ENCODE measurements around the gene USP15. TPM values are rescaled to one million over a fixed set of nuclear protein-coding genes. Genes with fewer than 3 reads are reported as not detected.
"Not testable (repeated sequence)": the region's sequence is repeated elsewhere in the genome, so short reads cannot be mapped to it uniquely, and the experiment has no call there.

Gene USP15
- total and polyA plus RNA-seq, 8 donors = 16.6 to 220 (median 77.9) TPM

- H3K4me3 ChIP-seq = no peak overlapping the region
- intact Hi-C loops (cut with DNase I; ENCODE audit: low total_unique reads) = no loop called here
Measured at GRCh38 chr12:62446754-62447452, 186.7 kb downstream of the USP15 start.

GRCh38 chr12:62448436-62448835, 188.2 kb downstream of the USP15 start:
- H3K9me3 ChIP-seq = peaks cover 3 to 22% (median 13%) of the 10 kb centered on the region in 4 donors
- H3K36me3 ChIP-seq = no peaks in the 10 kb centered on the region
- no peak for DNase-seq
- no peak overlapping the region for H3K4me3 ChIP-seq
- 82 to 90% (median 85%) methylated on average over 3 of the region's 3 CpGs for WGBS, 5 donors
- intact Hi-C loops (cut with DNase I; ENCODE audit: low total_unique reads) = no loop called here
- H3K4me1 ChIP-seq = no peaks in the 10 kb centered on the region
- no peak overlapping the region for H3K27ac ChIP-seq
- H3K27me3 ChIP-seq = no peaks in the 10 kb centered on the region
- TF ChIP-seq POLR2AphosphoS5 (IDR thresholded peaks at IDR 0.05) = no peak
- TF ChIP-seq POLR2A (IDR thresholded peaks at IDR 0.05) = no peak
- TF ChIP-seq, protein P1, sequence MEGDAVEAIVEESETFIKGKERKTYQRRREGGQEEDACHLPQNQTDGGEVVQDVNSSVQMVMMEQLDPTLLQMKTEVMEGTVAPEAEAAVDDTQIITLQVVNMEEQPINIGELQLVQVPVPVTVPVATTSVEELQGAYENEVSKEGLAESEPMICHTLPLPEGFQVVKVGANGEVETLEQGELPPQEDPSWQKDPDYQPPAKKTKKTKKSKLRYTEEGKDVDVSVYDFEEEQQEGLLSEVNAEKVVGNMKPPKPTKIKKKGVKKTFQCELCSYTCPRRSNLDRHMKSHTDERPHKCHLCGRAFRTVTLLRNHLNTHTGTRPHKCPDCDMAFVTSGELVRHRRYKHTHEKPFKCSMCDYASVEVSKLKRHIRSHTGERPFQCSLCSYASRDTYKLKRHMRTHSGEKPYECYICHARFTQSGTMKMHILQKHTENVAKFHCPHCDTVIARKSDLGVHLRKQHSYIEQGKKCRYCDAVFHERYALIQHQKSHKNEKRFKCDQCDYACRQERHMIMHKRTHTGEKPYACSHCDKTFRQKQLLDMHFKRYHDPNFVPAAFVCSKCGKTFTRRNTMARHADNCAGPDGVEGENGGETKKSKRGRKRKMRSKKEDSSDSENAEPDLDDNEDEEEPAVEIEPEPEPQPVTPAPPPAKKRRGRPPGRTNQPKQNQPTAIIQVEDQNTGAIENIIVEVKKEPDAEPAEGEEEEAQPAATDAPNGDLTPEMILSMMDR (IDR thresholded peaks at IDR 0.05) = no peak
- TF ChIP-seq EP300 (IDR thresholded peaks at IDR 0.05) = no peak

More at GRCh38 chr12:62446754-62447452, 186.7 kb downstream of the USP15 start:
- no peaks in the 10 kb centered on the region for H3K27me3 ChIP-seq
- DNase-seq = no peak
- no peak overlapping the region for H3K27ac ChIP-seq
- peaks cover 3 to 25% (median 15%) of the 10 kb centered on the region in 4 donors for H3K9me3 ChIP-seq
- WGBS, 5 donors = 47 to 74% (median 54%) methylated on average over 2 of the region's 2 CpGs
- H3K36me3 ChIP-seq = no peaks in the 10 kb centered on the region
- no peaks in the 10 kb centered on the region for H3K4me1 ChIP-seq
- TF ChIP-seq POLR2A (IDR thresholded peaks at IDR 0.05) = no peak
- no peak for TF ChIP-seq POLR2AphosphoS5 (IDR thresholded peaks at IDR 0.05)

DNA sequence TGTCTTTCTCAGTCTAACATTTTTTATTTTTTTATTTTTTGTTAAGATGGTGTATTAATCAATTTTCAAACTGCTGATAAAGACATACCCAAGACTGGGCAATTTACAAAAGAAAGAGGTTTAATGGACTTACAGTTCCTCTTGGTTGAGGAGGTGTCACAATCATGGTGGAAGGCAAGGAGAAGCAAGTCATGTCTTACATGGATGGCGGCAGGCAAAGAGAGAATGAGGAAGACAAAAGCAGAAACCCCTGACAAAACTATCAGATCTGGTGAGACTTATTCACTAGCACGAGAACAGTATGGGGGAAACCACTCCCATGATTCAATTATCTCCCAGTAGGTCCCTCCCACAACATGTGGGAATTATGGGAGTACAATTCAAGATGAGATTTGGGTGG, 195.2 kb downstream of the USP15 start:
- H3K27ac ChIP-seq; H3K4me1 ChIP-seq; intact Hi-C loops (cut with DNase I; ENCODE audit: low total_unique reads); DNase-seq; H3K9me3 ChIP-seq; H3K27me3 ChIP-seq; H3K4me3 ChIP-seq; H3K36me3 ChIP-seq: not testable (repeated sequence)
- 42 to 86% (median 67%) methylated on average over 2 of the region's 2 CpGs for WGBS, 5 donors

- 74 to 85% (median 81%) methylated on average over 3 of the region's 3 CpGs for WGBS, 5 donors
- H3K36me3 ChIP-seq = no peaks in the 10 kb centered on the region
- TF ChIP-seq POLR2AphosphoS5 (IDR thresholded peaks at IDR 0.05) = no peak
- TF ChIP-seq EP300 (IDR thresholded peaks at IDR 0.05) = no peak
- TF ChIP-seq POLR2A (IDR thresholded peaks at IDR 0.05) = no peak
- H3K27me3 ChIP-seq = no peaks in the 10 kb centered on the region
- H3K4me1 ChIP-seq = no peaks in the 10 kb centered on the region
- H3K4me3 ChIP-seq = no peak overlapping the region
- no peak for DNase-seq
- no peak overlapping the region for H3K27ac ChIP-seq
- intact Hi-C loops (cut with DNase I; ENCODE audit: low total_unique reads) = no loop called here
- H3K9me3 ChIP-seq = peaks cover 0 to 12% (median 5%) of the 10 kb centered on the region in 4 donors
Measured at GRCh38 chr12:62458626-62459025, 198.4 kb downstream of the USP15 start.

- H3K27me3 ChIP-seq = no peaks in the 10 kb centered on the region
- intact Hi-C loops (cut with DNase I; ENCODE audit: low total_unique reads) = no loop called here
- no peak overlapping the region for H3K27ac ChIP-seq
- no peaks in the 10 kb centered on the region for H3K4me1 ChIP-seq
- no peaks in the 10 kb centered on the region for H3K36me3 ChIP-seq
- no peak for DNase-seq
- no peak overlapping the region for H3K4me3 ChIP-seq
- H3K9me3 ChIP-seq = peaks cover 0 to 15% (median 6%) of the 10 kb centered on the region in 4 donors
- no peak for TF ChIP-seq EP300 (IDR thresholded peaks at IDR 0.05)
- no peak for TF ChIP-seq POLR2A (IDR thresholded peaks at IDR 0.05)
- TF ChIP-seq, protein P1 (IDR thresholded peaks at IDR 0.05) = no peak
- no peak for TF ChIP-seq POLR2AphosphoS5 (IDR thresholded peaks at IDR 0.05)
Measured at GRCh38 chr12:62459976-62460375, 199.8 kb downstream of the USP15 start.

DNA sequence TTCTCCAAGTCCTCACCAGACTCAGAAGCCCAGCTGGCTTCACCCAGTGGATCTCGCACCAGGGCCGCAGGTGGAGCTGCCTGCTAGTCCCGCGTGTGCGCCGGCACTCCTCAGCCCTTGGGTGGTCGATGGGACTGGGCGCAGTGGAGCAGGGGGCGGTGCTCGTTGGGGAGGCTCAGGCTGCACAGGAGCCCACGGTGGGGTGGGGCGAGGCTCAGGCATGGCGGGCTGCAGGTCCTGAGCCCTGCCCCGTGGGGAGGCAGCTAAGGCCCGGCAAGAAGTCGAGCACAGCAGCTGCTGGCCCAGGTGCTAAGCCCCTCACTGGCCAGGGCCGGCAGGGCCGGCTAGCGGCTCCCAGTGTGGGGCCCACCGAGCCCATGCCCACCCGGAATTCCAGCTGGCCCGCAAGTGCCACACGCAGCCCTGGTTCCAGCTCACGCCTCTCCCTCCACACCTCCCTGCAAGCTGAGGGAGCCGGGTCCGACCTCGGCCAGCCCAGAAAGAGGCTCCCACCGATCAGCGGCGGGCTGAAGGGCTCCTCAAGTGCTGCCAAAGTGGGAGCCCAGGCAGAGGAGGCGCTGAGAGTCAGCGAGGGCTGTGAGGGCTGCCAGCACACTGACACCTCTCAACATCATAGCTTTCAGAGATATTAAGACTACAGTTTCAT, 201.1 kb downstream of the USP15 start:
- peaks cover 0 to 12% (median 6%) of the 10 kb centered on the region in 4 donors for H3K9me3 ChIP-seq
- H3K27me3 ChIP-seq; H3K4me1 ChIP-seq; H3K36me3 ChIP-seq; DNase-seq; H3K4me3 ChIP-seq; H3K27ac ChIP-seq; intact Hi-C loops (cut with DNase I; ENCODE audit: low total_unique reads): not testable (repeated sequence)
- WGBS, 5 donors = 93 to 96% (median 95%) methylated on average over 14 to 32 of the region's 32 CpGs

DNA sequence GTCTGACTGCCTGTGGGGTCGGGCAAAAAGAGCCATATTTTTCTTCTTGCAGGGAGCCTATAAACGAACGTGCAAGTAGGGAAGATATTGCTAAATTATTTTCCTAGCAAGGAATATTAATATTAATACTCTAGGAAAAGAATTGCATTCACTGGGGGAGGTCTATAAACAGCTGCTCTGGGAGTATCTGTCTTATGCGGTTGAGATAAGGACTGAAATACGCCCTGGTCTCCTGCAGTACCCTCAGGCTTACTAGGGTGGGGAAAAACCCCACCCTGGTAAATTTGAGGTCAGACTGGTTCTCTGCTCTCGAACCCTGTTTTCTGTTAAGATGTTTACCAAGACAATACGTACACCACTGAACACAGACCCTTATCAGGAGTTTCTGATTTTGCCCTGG, 203.0 kb downstream of the USP15 start:
- WGBS, 5 donors = 66 to 82% (median 77%) methylated on average over 7 of the region's 7 CpGs
- H3K4me3 ChIP-seq = not testable (repeated sequence)

More for the DNA sequence above, 203.0 kb downstream of the USP15 start:
- DNase-seq; intact Hi-C loops (cut with DNase I; ENCODE audit: low total_unique reads); H3K27me3 ChIP-seq; H3K27ac ChIP-seq; H3K36me3 ChIP-seq: not testable (repeated sequence)
- Histone ChIP-seq H3K9me3 (peaks cover 0 to 12% (median 6%) of the 10 kb centered on the region in 4 donors), H3K4me1 (peaks cover 3 to 16% (median 10%) of the 10 kb centered on the region in 4 donors)

All from stomach (tissue), 9 donors.